PC-3 (cell line): ENCODE data around the gene MGAT4A. TPM values are rescaled to one million over a fixed set of nuclear protein-coding genes. Genes with fewer than 3 reads are reported as not detected.

Experiments used
- ATAC-seq: fragments of 200-7000 bp; cut with Tn5 transposase; 2 replicates; pipeline ENCODE4 v1.9.1; 2020; ENCODE audit warnings: mild to moderate bottlenecking, moderate library complexity
- BruUV-seq: library from RNA; stranded (reverse); fragments of 400-500 nt; replicated peaks from 2 replicates; lab custom pipeline; 2021; lab: Mats Ljungman, UMichigan
- CTCF ChIA-PET: fragments of 300-600 bp; sonication (Branson Sonifier 250); formaldehyde crosslinking; loops from one replicate; lab custom pipeline; 2022; ENCODE audit warnings: antibody characterized with exemption; lab: Charles Lee
- POLR2A ChIA-PET: fragments of 300-600 bp; sonication (Branson Sonifier 250); formaldehyde crosslinking; loops from one replicate; lab custom pipeline; 2022; ENCODE audit warnings: antibody characterized with exemption; ENCODE audit not compliant: unreplicated experiment; lab: Charles Lee
- DNase-seq: peaks from one replicate; pipeline ENCODE4 v3.0.0-alpha.2; 2015
- H2AFZ ChIP-seq: fragments of 300-600 bp; sonication (generic); 2 replicates; pipeline ENCODE4 v1.6.0; 2016; ENCODE audit warnings: antibody characterized with exemption, low read length
- H3F3A ChIP-seq: fragments of 300-600 bp; sonication (generic); one replicate; pipeline ENCODE4 v1.6.0; 2017; ENCODE audit warnings: antibody characterized with exemption, low read length, control low read depth, mild to moderate bottlenecking; ENCODE audit not compliant: unreplicated experiment
- H3K27ac ChIP-seq: fragments of 300-600 bp; sonication (generic); 2 replicates; pipeline ENCODE4 v1.5.1; 2016; ENCODE audit warnings: mild to moderate bottlenecking, low read length
- H3K27me3 ChIP-seq: fragments of 300-600 bp; sonication (generic); 2 replicates; pipeline ENCODE4 v1.6.1; 2016; ENCODE audit warnings: low read length, mixed read lengths
- H3K36me3 ChIP-seq: fragments of 300-600 bp; sonication (generic); 2 replicates; pipeline ENCODE4 v1.6.1; 2016; ENCODE audit warnings: low read depth, mixed run types, low read length, mixed read lengths
- H3K4me1 ChIP-seq: fragments of 300-600 bp; sonication (generic); 2 replicates; pipeline ENCODE4 v1.5.1; 2016; ENCODE audit warnings: low read length; ENCODE audit not compliant: insufficient read depth
- H3K4me2 ChIP-seq: fragments of 300-600 bp; sonication (generic); 2 replicates; pipeline ENCODE4 v1.6.0; 2016; ENCODE audit warnings: low read length
- H3K4me3 ChIP-seq: fragments of 300-600 bp; sonication (generic); 2 replicates; pipeline ENCODE4 v1.5.1; 2016; ENCODE audit warnings: mild to moderate bottlenecking, low read length, mixed read lengths
- H3K79me2 ChIP-seq: fragments of 300-600 bp; sonication (generic); 2 replicates; pipeline ENCODE4 v1.6.1; 2017; ENCODE audit warnings: low read length, mixed read lengths
- H3K9ac ChIP-seq: fragments of 300-600 bp; sonication (generic); 2 replicates; pipeline ENCODE4 v1.6.0; 2016; ENCODE audit warnings: mild to moderate bottlenecking, low read length
- H3K9me2 ChIP-seq: fragments of 300-600 bp; sonication (generic); replicated peaks from 2 replicates; pipeline ENCODE4 v1.6.1; 2016; ENCODE audit warnings: mixed run types, low read length, mixed read lengths
- H3K9me3 ChIP-seq: fragments of 300-600 bp; sonication (generic); 2 replicates; pipeline ENCODE4 v1.6.1; 2016; ENCODE audit warnings: low read length, mixed read lengths
- H4K20me1 ChIP-seq: fragments of 300-600 bp; sonication (generic); 2 replicates; pipeline ENCODE4 v1.6.1; 2016; ENCODE audit warnings: low read length, mixed read lengths
- CTCF ChIP-seq: fragments of 300-600 bp; sonication (generic); conservative IDR thresholded peaks from 2 replicates; pipeline ENCODE4 v1.5.1; 2017; ENCODE audit warnings: antibody characterized with exemption, low read depth, mild to moderate bottlenecking, low read length
- EZH2 ChIP-seq: fragments of 300-600 bp; sonication (generic); IDR thresholded peaks from one replicate; pipeline ENCODE4 v1.6.1; 2017; ENCODE audit warnings: antibody characterized with exemption, mild to moderate bottlenecking, low read length; ENCODE audit not compliant: unreplicated experiment
- EZH2phosphoT487 ChIP-seq: fragments of 300-600 bp; sonication (generic); IDR thresholded peaks from 2 replicates; pipeline ENCODE4 v1.6.1; 2018; ENCODE audit warnings: mild to moderate bottlenecking, antibody characterized with exemption, low read length, borderline replicate concordance
- intact Hi-C: fragments of 100-400 bp; cut with micrococcal nuclease; formaldehyde crosslinking; loops from 2 replicates; pipeline ENCODE4 v1.9.0; 2023
- total RNA-seq: library from RNA; depleted of rRNA; stranded (reverse); fragments of >200 nt; gene quantifications from 2 replicates; pipeline ENCODE4 v1.2.3, GENCODE V29; 2014

The MGAT4A gene
- total RNA-seq, 1 experiment from 2014 or later: 6.1 TPM

- no TSS peak for BruUV-seq
- CTCF ChIA-PET: interaction anchor here (0.6 kb wide), 1 partner anchor 62 kb away, joined by 4 read pairs; no protein-coding TSS in a partner anchor
- POLR2A ChIA-PET: no interaction called here
- H3F3A ChIP-seq: no peaks in the 10 kb centered on the region
- DNase-seq (no peak), ATAC-seq (no peak)
- no peaks in the 10 kb centered on the region for H4K20me1 ChIP-seq
- intact Hi-C loops: loop anchor here (5.0 kb wide), 1 partner anchor 44 kb away; no protein-coding TSS in a partner anchor
- no peak overlapping the region for H3K4me2 ChIP-seq
- no peak overlapping the region for H3K27ac ChIP-seq
- H3K4me1 ChIP-seq: peaks cover 31% of the 10 kb centered on the region
- H3K4me3 ChIP-seq: no peak overlapping the region
- H2AFZ ChIP-seq: no peak overlapping the region
- H3K27me3 ChIP-seq: no peaks in the 10 kb centered on the region
- no peaks in the 10 kb centered on the region for H3K79me2 ChIP-seq
- no peak for TF ChIP-seq EZH2
- H3K9me2 ChIP-seq: no peaks in the 10 kb centered on the region
- no peak overlapping the region for H3K9ac ChIP-seq
- H3K36me3 ChIP-seq: no peaks in the 10 kb centered on the region
- no peaks in the 10 kb centered on the region for H3K9me3 ChIP-seq
These were observed 34.7 kb downstream of the MGAT4A start for GRCh38 chr2:98696200-98696599.

GRCh38 chr2:98695255-98695654, 35.7 kb downstream of the MGAT4A start:
- H4K20me1 ChIP-seq: no peaks in the 10 kb centered on the region
- no peaks in the 10 kb centered on the region for H3K9me2 ChIP-seq
- H3K9ac ChIP-seq: no peak overlapping the region
- H3K27me3 ChIP-seq: no peaks in the 10 kb centered on the region
- H3K27ac ChIP-seq: no peak overlapping the region
- no peak overlapping the region for H3K4me3 ChIP-seq
- ChIA-PET POLR2A (no interaction called here), CTCF (no interaction called here)
- H3K36me3 ChIP-seq: no peaks in the 10 kb centered on the region
- no peaks in the 10 kb centered on the region for H3K9me3 ChIP-seq
- intact Hi-C loops: loop anchor here (5.0 kb wide), 1 partner anchor 43 kb away; no protein-coding TSS in a partner anchor
- H3F3A ChIP-seq: no peaks in the 10 kb centered on the region
- no peaks in the 10 kb centered on the region for H3K79me2 ChIP-seq
- H3K4me2 ChIP-seq: no peak overlapping the region
- no peak for ATAC-seq
- no peak for DNase-seq
- no peak for TF ChIP-seq EZH2
- TF ChIP-seq EZH2phosphoT487: no peak
- TF ChIP-seq CTCF: no peak
- H3K4me1 ChIP-seq: peaks cover 31% of the 10 kb centered on the region
- H2AFZ ChIP-seq: no peak overlapping the region
- BruUV-seq: no TSS peak

- Histone ChIP-seq H4K20me1 (no peaks in the 10 kb centered on the region), H3F3A (no peaks in the 10 kb centered on the region), H3K9me3 (no peaks in the 10 kb centered on the region), H3K4me1 (peaks cover 22% of the 10 kb centered on the region), H3K4me3 (no peak overlapping the region), H3K27ac (no peak overlapping the region), H3K36me3 (no peaks in the 10 kb centered on the region), H3K9ac (no peak overlapping the region), H2AFZ (no peak overlapping the region), H3K79me2 (no peaks in the 10 kb centered on the region), H3K4me2 (no peak overlapping the region), H3K9me2 (no peaks in the 10 kb centered on the region), H3K27me3 (no peaks in the 10 kb centered on the region)
- DNase-seq (no peak), ATAC-seq (no peak)
- POLR2A ChIA-PET: no interaction called here
- intact Hi-C loops: no loop called here
- CTCF ChIA-PET: interaction anchor here (0.6 kb wide), 1 partner anchor 14 kb away, joined by 9 read pairs; no protein-coding TSS in a partner anchor
- TF ChIP-seq CTCF: no peak
- TF ChIP-seq EZH2phosphoT487: no peak
- TF ChIP-seq EZH2: no peak
- BruUV-seq: no TSS peak
These were observed 37.5 kb downstream of the MGAT4A start for GRCh38 chr2:98693477-98693876.
